HG03066 (cell line): Measurements from ENCODE around the gene ENOPH1.
"Not testable (repeated sequence)": the region's sequence is repeated elsewhere in the genome, so short reads cannot be mapped to it uniquely, and the experiment has no call there.

Experiments used
- ATAC-seq: cut with Tn5 transposase; IDR thresholded peaks from one replicate; pipeline ENCODE4 v1.9.1; 2021; ENCODE audit warnings: low read depth; ENCODE audit not compliant: unreplicated experiment

ENOPH1 gene

GRCh38 chr4:82430193-82430963 is at the start of gene ENOPH1, which contains the start of gene HNRNPDL:
TSS of gene ENOPH1 (plus strand) at chr4:82430590. CDS start at chr4:82430830, 240 bp downstream.
TSS of gene HNRNPDL (minus strand) at chr4:82430462. CDS start at chr4:82429690, 772 bp downstream.
- ATAC-seq: peak; percentile 67

GRCh38 chr4:82380831-82381230 is 49.6 kb upstream of the ENOPH1 start:
- ATAC-seq: no peak

GRCh38 chr4:82381235-82381634 is 49.2 kb upstream of the ENOPH1 start:
- no peak for ATAC-seq

- ATAC-seq: no peak
Measured at GRCh38 chr4:82381661-82382296, 48.6 kb upstream of the ENOPH1 start.

- no peak for ATAC-seq
Measured at GRCh38 chr4:82382751-82383150, 47.6 kb upstream of the ENOPH1 start.

- not testable (repeated sequence) for ATAC-seq
Measured at GRCh38 chr4:82386312-82386711, 44.1 kb upstream of the ENOPH1 start.

GRCh38 chr4:82388405-82388804 is 42.0 kb upstream of the ENOPH1 start:
- no peak for ATAC-seq

- ATAC-seq: not testable (repeated sequence)
Measured at GRCh38 chr4:82390061-82390460, 40.3 kb upstream of the ENOPH1 start.

- ATAC-seq: no peak
Measured at GRCh38 chr4:82394896-82395295, 35.5 kb upstream of the ENOPH1 start.

GRCh38 chr4:82397527-82397926 is 32.9 kb upstream of the ENOPH1 start:
- no peak for ATAC-seq

GRCh38 chr4:82398263-82398662 is 32.1 kb upstream of the ENOPH1 start:
- no peak for ATAC-seq

- ATAC-seq: no peak
Measured at GRCh38 chr4:82401600-82401999, 28.8 kb upstream of the ENOPH1 start.

GRCh38 chr4:82402196-82402775 is 28.1 kb upstream of the ENOPH1 start:
- no peak for ATAC-seq

- no peak for ATAC-seq
Measured at GRCh38 chr4:82403725-82404124, 26.7 kb upstream of the ENOPH1 start.

- not testable (repeated sequence) for ATAC-seq
Measured at GRCh38 chr4:82415061-82415460, 15.3 kb upstream of the ENOPH1 start.

GRCh38 chr4:82415922-82416365 is 14.4 kb upstream of the ENOPH1 start:
- ATAC-seq: no peak

GRCh38 chr4:82419451-82419850 is 10.9 kb upstream of the ENOPH1 start:
- no peak for ATAC-seq

GRCh38 chr4:82421796-82422560 is 8.4 kb upstream of the ENOPH1 start:
- no peak for ATAC-seq

GRCh38 chr4:82422616-82423015 is 7.8 kb upstream of the ENOPH1 start:
- ATAC-seq: no peak

GRCh38 chr4:82423245-82424054 is 6.9 kb upstream of the ENOPH1 start:
- ATAC-seq: no peak
